HG03442 (cell line): ENCODE data around the gene DUOX2.
"Not testable (repeated sequence)": the region's sequence is repeated elsewhere in the genome, so short reads cannot be mapped to it uniquely, and the experiment has no call there.

ENCODE experiments used
- ATAC-seq: cut with Tn5 transposase; IDR thresholded peaks from one replicate; pipeline ENCODE4 v1.9.1; 2021; ENCODE audit warnings: mild to moderate bottlenecking, moderate library complexity; ENCODE audit not compliant: unreplicated experiment

Gene DUOX2

DNA sequence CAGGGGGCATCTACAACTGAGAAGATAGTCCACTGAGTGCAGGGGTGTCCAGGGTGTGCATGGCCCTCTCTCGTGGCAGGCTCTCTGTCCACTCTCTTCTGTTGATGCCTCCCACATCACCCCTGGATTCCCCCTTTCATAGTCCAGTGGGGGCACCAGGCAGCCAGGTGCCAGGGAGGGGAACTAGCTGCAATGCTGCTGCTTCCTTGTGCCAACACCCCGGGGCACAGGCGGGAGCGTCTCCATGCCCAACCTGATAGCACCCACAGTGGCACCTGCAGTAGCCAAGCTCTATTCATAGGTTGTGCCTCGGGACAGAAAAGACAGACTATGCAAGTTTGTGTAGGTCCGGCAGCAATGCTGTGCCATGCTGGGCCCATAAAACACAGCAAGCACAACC lies 11.7 kb downstream of the DUOX2 start:
- no peak for ATAC-seq

DNA sequence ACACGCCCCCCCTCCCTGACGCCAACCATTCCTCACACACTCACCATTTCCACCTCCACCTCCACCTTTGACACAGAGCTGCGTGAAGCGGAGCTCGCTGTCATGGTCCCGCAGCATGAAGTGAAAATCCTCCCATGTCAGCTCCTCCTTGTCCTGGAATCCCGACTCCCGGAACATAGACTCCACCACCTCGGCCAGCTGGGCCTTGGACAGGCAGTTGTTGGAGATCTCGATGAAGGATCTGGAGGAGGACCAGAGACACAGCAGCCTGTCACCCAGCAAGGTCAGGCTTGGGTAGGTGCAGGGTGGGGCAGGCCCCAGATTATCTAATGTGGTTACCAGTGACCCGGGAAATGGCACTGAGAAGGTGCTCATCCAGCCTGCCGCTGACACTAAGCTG lies 12.2 kb downstream of the DUOX2 start:
- no peak for ATAC-seq

DNA sequence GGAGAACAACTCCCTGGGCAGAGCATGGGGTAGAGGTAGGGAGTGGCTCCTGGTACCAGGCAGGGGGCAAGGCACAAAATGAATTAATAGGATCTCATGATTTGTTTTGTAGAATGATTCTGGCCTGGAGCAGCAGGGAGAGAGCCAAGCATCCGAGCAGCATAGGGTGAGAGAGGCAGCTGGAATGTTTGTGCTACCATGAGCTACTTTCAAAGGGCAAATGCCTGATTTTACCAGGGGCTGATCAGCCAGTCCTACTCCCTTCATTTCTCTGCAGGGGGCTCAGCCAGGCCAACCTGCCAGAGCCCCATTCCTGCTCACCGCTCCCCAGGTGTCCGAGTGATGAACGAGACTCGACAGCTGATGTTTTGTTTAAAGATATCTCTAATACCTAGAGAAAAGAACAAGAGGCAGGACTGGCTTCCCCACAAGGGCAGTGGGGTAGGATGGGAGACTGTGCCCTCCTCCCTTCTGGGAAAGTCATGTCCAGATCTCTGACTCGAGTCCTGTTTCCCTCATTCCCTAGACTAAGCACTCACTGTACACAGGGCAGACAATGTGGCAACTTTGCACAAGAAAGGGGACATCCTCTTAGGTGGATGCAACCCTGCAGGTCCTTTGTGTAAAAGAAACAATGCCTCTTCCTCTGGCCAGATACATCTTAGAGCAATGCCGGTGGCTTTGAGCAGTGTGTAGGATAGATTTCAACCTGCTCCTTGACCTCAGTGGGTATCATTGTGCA lies 12.9 kb downstream of the DUOX2 start:
- ATAC-seq: no peak

DNA sequence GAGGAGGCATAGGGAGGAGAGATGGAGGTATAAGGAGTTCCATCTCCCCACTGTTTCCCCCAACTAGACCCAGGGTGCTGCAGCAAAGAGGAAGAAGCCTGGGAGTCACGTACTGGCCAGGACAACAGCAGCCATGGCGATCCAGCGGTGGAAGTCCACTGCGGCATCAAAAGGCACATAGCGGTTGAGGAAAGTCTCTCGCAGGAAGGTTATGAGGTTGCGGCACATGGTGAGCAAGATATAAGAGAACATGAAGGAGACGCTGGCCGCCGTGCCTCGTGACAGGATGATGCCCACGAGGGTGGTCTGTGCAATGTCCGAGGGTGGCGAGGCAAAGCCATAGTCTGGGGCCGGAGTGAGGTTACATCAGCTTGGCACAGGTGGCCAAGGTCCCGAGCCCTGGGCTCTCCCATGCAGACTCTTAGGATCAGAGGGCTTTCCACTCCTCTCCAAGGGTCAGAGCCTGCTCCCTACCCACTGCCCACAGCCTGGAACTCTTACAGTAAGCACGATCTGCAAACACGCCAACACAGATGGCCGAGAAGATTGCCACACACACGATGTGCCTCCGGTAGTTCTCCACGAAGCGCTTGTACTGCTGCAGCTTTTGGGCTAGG lies 14.3 kb downstream of the DUOX2 start:
- ATAC-seq: no peak

DNA sequence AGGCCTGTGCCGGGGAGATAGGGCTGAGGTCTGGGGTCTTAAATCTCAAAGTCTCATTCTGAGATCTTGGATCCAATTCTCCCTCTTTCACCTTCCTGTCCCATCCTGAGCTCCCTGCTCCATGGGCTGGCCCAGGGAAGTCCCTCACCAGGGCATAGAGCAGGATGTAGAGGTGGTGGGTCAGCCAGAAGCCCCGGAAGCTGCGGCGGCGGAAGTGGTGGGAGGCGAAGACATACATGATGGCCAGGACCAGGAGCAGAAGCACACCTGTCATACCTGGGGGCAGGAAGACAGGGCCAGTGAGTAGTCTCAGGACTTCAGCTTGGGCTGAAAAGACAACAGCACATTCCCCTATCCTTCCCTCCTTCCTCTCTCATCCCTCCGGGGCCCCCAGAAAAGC lies 16.5 kb downstream of the DUOX2 start:
- no peak for ATAC-seq

DNA sequence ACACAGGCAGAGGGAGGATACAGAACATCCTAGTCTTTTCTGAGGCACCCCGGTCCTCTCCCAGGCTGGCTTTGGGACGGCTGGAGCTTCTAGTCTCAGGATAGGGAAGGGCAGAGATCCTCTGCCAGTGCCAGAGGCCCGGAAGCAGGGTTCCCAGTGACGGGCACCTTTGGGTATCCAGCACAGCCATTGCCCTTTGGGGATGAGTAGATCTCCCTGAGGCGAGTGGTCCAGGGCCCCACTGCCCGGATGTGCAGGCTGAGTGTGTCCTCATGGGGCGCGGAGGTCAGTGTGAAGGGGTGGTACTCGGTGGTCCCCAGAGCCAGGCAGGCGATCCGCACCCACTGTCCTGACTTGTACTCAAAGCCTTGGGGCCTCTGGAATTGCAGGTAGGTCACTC lies 18.3 kb downstream of the DUOX2 start:
- ATAC-seq: no peak

DNA sequence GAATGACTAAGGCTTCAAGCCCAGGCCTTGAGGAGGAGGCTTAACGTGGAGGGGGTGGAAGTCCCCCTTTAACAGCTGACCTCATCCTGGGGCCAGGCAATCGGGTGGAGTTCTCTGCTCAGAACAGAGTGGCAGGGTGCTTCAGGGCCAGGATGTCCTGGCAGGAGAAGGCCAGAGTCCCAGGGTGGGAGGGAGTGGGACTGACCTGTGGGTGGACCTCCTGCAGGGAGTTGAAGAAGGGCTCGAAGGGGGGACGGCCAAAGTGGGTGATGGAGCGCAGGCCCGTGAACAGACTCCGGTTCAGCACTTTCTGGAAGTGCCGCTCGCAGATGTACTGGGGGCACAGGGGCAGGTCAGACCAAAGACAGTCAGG lies 19.6 kb downstream of the DUOX2 start:
- no peak for ATAC-seq

DNA sequence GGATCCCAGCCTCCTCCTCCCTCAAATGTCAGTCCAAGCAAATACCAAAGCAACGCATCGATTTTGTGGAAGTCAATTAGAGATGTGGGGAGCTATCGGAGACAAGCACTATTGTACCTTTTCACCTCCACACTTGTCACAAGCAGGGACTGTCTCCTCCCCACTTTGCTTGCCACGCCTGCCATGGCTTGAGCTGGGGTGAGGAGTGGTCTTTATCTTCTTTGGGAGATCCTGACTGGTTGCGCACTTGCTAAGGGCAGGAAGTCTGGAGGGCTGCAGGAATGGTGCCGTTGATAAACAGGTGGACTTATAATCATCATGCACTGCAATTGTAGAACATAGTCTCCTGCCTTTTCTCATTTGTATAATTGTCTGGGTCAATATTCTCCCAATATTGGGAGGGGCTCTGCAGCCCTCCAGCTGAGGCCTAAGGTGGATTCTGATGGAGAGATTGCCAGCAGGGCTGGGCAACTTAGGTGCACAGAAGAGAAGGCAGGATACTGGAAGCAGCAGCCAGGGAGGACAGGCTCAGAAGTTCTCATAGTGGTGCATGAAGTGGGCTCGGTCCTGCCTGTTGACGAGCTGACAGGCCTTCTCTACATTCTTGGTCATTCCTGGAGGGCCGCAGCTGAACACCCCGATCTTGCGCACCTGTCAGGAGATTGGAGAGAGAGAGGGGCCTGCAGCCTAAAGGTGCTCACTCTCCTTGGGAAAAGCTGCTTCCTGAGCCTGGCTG lies 20.2 kb downstream of the DUOX2 start:
- ATAC-seq: no peak

DNA sequence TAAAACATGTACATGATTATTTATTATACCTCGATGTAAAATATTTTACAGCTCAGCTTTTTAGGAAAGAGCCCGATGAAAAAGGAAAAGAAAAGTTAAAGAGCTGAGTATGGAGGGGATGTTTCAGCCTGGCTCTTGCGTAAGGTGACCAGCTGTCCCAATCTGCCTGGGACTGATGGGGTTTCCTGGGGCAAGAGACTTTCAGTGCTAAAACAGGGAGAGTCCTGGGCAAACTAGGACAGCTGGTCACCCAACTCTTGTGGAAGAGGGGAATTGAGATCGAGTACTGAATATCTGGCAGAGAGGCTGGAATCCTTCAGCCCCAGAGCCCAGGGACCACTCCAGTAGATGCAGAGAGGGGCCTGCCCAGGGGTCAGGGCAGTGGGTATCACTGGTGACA lies 21.0 kb downstream of the DUOX2 start:
- ATAC-seq: no peak

DNA sequence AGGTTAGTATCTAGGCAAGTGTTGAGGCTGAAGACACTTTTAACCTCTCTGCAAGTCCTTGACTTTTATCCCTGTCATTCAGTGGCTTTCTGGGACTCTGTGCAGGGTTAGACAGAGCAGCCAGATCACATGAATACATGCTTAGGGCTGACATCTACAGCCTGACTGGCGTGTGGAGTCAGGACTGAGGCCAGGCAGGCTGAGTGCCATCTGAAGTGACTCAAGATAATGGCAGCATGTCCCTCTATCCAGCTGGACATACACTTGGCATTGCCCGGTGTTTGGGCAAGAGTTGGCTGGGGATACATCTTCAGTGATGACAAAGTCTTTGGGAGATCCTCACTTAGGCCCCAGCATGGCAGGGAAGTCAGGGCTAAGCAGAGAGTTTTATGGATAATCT lies 22.4 kb downstream of the DUOX2 start:
- no peak for ATAC-seq

DNA sequence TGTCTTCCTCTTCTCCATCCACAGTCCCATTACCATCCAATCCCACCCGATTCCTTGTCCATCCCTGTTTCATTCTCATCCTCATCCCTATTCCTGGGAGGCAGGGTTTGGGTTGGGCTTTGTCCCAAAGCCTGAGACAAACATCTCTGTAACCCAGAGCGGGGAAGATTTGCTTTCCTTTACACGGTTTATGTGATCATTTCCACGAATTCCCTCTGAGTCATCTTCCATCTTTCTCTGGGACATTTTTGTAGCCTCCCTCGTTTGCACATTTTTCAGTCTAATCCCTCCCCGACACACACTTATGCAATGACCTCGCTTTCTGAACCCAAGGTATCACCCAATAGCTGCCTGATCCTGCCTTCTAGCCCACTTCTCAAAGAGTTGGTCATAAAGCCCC lies 22.8 kb downstream of the DUOX2 start:
- no peak for ATAC-seq

DNA sequence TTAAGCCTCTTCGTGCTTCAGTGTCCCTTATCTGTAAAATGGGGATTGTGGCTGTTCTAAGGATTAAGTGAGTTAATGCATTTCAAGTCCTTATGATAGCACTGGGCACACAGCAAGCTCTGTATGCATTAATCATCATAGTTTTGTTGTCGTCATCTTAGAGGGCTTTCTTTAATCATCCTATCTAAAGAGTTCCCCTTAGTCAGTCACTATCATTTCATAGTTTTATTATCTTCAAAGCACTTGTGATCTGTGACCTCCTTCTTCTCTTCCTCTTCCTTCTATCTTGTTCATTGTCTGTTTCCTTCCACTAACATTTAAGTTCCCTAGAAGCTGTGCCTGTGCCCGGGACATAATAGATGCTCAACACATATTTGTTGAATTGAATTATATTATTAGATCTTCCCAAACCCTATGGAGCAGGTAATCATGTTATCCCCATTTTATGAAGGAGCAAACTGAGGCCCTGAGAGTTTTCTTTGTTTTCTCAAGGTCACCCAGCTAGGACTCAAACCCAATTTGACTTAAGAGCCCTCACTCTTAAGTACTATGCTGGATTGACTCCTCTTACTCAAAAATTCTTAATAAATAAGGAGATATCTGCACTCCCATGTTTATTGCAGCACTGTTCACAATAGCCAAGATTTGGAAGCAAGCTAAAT lies 24.1 kb downstream of the DUOX2 start:
- no peak for ATAC-seq

DNA sequence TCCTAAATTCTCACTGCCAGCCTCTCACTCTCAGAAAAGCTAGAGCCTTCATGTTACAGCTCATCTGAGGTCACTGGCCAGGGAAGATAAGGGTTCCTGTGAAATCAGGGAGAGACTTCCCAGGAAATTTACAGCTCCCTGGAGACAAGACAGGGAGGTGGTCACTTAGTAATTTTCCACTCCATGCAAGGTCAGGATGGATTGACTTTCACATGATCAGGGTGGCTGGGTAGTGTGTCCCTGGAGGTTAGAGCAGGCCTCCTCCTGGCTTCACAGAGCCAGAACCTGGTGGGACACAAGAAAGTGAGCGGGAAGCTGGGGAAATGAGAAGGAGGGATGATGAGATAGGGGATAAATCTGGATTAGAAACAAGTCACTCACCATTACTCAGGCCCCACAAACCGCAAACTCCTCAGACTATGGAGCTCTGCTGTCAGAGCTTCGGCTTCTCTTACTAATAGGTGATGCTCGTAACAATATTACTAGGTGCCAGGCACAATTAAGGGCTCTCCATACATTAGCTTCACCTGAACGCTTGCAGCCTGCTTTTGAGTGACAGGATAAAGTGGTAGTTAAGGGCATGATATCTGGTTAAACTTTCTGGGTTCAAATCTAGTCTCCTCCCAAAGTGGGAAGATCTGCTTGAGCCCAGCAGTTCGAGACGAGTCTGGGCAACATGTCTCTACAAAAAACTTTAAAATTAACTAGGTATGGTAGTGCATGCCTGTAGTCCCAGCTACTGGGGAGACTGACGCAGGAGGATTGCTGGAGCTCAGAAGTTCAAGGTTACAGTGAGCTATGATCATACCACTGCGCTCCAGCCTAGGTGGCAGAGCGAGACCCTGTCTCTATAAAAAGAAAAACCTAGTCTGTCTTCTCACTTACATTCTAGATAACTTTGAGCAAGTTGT lies 24.9 kb downstream of the DUOX2 start:
- no peak for ATAC-seq

DNA sequence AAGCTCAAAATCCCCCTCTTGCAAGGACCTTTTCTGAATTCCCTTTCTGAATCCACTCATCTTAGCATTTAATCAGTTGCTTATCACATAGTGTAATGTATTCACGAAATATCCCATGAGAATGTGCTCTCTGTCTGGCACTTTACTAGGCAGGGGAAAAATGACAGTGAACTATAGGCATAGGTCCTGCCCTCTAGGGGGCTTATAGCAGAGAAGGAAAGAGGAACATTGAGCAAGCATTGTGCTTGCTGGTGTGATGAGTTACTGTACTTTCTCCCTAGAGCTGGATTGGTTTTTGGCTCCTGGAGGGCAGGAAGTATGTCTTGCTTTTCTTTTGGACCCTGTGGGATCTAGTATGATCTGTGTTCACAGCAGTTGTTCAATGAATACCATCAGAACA lies 26.5 kb downstream of the DUOX2 start:
- no peak for ATAC-seq

DNA sequence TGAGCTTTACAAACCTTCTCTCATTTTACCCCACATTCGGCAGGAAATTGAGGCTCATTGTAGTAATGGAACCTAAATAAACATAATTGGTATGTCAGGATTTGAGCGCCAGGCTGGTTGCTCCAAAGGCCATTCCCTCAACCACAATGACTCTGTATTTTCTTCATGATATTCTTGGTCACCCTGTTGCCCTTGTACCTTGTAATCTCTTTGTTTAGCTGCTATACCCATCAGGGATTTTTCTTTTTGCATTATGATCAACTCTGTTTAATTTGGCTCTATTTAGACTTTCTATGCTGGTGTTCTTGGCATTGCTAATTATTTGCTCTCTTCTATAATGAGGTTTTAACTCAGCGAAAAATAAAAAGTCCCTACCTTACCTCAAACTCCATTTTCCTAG lies 29.8 kb downstream of the DUOX2 start:
- ATAC-seq: no peak

DNA sequence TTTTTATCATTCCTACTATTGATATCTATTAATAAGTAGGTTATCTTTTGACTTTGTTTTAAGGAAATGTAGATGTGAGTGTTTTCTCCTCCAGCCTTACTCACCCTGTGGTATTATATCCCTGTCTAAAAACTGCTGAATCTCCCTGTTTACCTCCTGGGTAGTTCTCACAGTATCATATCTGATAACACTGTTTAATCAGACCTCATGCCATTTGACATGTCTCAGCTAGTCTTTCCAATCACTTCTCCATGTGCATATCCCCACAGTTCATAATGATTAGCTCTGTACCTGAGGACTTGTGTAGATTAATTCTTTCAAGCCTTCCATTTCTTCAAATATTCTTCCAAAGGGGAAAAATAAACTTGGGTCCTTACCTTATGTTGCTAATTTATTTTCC lies 30.7 kb downstream of the DUOX2 start:
- ATAC-seq: no peak

DNA sequence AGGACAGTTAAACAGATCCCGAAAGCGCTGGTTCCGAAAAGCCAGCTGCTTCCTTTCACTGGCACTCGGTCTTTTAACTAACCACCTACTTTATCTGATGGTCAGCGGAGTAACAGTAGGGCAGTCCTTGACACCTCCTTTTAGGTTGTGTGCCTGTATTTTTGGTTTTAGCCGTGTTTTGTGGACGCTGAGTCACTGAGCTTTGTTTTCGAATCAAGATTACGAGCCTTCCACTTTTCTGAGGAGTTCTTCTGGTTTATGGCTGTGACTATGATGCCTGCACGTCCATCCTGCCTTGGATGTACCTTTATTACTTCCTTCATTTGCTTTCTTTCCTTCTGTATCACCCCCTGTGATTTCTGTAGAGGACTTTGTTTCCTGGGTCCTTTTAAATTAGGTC lies 31.6 kb downstream of the DUOX2 start:
- ATAC-seq: not testable (repeated sequence)

DNA sequence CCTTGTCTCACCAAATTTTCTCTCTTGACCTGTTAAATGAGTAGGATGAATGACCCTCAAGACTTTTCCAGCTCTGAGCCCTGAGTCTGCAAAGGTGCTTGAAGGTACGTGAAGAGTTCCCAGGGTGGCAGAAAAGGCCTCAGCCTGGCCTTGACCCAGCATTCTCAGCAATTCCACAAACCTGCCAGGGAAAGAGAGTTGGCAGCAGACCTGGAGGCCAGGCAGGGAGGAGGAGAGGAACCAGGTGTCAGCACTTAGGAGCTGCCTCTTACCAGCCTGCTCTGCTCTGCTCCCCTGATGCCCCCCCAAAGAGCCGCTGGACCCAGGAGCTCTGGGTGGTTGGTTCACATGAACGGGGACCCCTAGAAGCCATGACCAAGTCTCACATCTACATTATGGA lies 33.4 kb downstream of the DUOX2 start:
- not testable (repeated sequence) for ATAC-seq

DNA sequence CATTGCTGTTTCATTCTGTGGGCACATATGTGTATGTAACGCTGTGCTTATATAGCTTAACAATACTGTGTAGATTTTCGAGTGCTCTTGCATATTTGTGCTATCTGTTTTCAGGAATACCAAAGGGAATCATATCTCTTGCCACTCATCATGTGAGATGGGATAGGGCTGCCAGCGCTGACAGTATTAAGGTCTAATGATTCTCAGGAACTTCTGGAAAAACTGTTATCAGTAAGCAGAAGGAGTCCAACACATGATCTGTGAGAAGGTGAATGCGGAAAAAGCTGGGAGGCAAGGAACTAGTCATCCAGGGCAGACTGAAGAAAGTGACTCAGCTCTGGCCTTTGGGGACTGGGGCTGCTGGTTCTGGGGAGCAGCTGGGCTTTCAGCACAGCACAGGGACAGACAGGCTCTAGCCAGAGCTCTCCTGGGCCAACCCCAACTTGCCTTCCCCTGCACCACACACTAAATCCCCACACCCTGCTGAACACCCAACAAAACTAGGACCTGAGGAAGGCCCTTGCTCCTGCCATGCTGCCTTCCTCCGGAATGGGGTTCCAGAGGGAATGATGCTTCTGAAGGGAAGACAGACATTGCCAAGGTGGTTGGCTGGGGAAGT lies 34.2 kb downstream of the DUOX2 start:
- ATAC-seq: not testable (repeated sequence)

DNA sequence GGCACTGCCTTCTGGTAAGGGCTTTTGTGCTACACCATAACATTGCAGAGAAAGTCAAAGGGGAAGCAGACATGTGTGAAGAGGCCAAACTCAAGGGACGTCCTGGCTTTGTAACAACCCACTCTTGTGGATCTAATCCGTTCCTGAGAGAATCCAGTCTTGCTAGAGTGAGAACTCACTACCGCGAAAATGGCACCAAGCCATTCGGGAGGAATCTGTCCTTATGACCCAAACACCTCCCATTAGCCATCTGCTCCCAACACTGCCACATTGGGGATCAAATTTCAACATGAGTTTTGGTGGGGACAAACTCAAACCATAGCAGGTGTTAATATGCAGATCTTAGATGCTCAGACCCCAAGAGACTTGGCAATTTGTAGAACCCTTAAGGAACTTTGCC lies 34.8 kb downstream of the DUOX2 start:
- ATAC-seq: not testable (repeated sequence)
